GM21367 (cell line): ENCODE data around the gene CPVL.

Experiments
- ATAC-seq: cut with Tn5 transposase; IDR thresholded peaks from one replicate; pipeline ENCODE4 v1.9.1; 2021; ENCODE audit not compliant: unreplicated experiment

CPVL gene

GRCh38 chr7:29146057-29146706, at the start of gene CPVL:
TSS of gene CPVL (minus strand) at chr7:29146537. CDS start at chr7:29121061, 25,476 bp downstream.
- ATAC-seq, result no peak

GRCh38 chr7:29194594-29195427, 48.5 kb upstream of the CPVL start, which contains the start of gene CHN2:
TSS of gene CHN2 (plus strand) at chr7:29194775.
- no peak for ATAC-seq

GRCh38 chr7:29194206-29194593, 47.9 kb upstream of the CPVL start:
- no peak for ATAC-seq

- no peak for ATAC-seq
Measured at GRCh38 chr7:29193316-29194205, 47.2 kb upstream of the CPVL start.

GRCh38 chr7:29192811-29193210, 46.5 kb upstream of the CPVL start:
- ATAC-seq, result no peak

- no peak for ATAC-seq
Measured at GRCh38 chr7:29192323-29192722, 46.0 kb upstream of the CPVL start.

GRCh38 chr7:29190349-29191045, 44.2 kb upstream of the CPVL start:
- ATAC-seq, result no peak

- ATAC-seq, result no peak
Measured at GRCh38 chr7:29189743-29190201, 43.4 kb upstream of the CPVL start.

- no peak for ATAC-seq
Measured at GRCh38 chr7:29185613-29186012, 39.3 kb upstream of the CPVL start.

GRCh38 chr7:29184599-29184998, 38.3 kb upstream of the CPVL start:
- no peak for ATAC-seq

GRCh38 chr7:29179115-29179514, 32.8 kb upstream of the CPVL start:
- ATAC-seq, result no peak

- no peak for ATAC-seq
Measured at GRCh38 chr7:29177963-29178600, 31.7 kb upstream of the CPVL start.

- no peak for ATAC-seq
Measured at GRCh38 chr7:29173458-29173857, 27.1 kb upstream of the CPVL start.

- no peak for ATAC-seq
Measured at GRCh38 chr7:29170781-29171180, 24.4 kb upstream of the CPVL start.

- no peak for ATAC-seq
Measured at GRCh38 chr7:29167721-29168120, 21.4 kb upstream of the CPVL start.

GRCh38 chr7:29163854-29164253, 17.5 kb upstream of the CPVL start:
- ATAC-seq, result no peak

GRCh38 chr7:29162577-29162976, 16.2 kb upstream of the CPVL start:
- ATAC-seq, result no peak

- ATAC-seq, result no peak
Measured at GRCh38 chr7:29161231-29161630, 14.9 kb upstream of the CPVL start.

GRCh38 chr7:29160080-29160479, 13.7 kb upstream of the CPVL start:
- ATAC-seq, result no peak

- ATAC-seq, result no peak
Measured at GRCh38 chr7:29158795-29159423, 12.6 kb upstream of the CPVL start.
